HepG2 (cell line): ENCODE results near the gene COX6B1. TPM values are rescaled to one million over a fixed set of nuclear protein-coding genes. Genes with fewer than 3 reads are reported as not detected.
A peak's percentile ranks its signal among the peaks of the same experiment; 100 is the strongest.

ENCODE experiments used
- CREM ChIP-seq, 2 experiments: sonication (generic) in 1 of 2; formaldehyde crosslinking in 1 of 2; IDR thresholded peaks; 2 replicates each; pipeline versions ENCODE4 v1.4.0 to v1.6.1; 2016 to 2020; ENCODE audit warnings: antibody characterized with exemption in 1 of 2, mild to moderate bottlenecking in 1 of 2, missing genetic modification reagents in 1 of 2
- EP300 ChIP-seq, 3 experiments: sonication (generic) in 1 of 3; formaldehyde crosslinking in 1 of 3; IDR thresholded peaks; 2 replicates each; pipeline versions ENCODE4 v1.5.1 to v1.6.1; 2011 to 2020; ENCODE audit warnings: low read depth in 2 of 3, low read length in 2 of 3, borderline replicate concordance in 1 of 3, improper control_type of control experiment in 1 of 3, mild to moderate bottlenecking in 1 of 3, missing genetic modification reagents in 1 of 3, moderate library complexity in 1 of 3
- IKZF1 ChIP-seq: fragments of 450-650 bp; IDR thresholded peaks from 2 replicates; pipeline ENCODE4 v1.7.1; 2016
- KAT8 ChIP-seq: IDR thresholded peaks from 2 replicates; pipeline ENCODE4 v1.6.1; 2016; ENCODE audit warnings: missing genetic modification reagents, missing compliant biosample characterization
- MAZ ChIP-seq, 2 experiments: sonication (generic) in 1 of 2; formaldehyde crosslinking in 1 of 2; IDR thresholded peaks; 2 replicates each; pipeline versions ENCODE4 v1.5.0 to v1.6.1; 2012 to 2020; ENCODE audit warnings: low read depth in 2 of 2, mild to moderate bottlenecking in 2 of 2, borderline replicate concordance in 1 of 2, improper control_type of control experiment in 1 of 2, low read length in 1 of 2, missing genetic modification reagents in 1 of 2, moderate library complexity in 1 of 2
- RXRA ChIP-seq: sonication (generic); formaldehyde crosslinking; IDR thresholded peaks from 2 replicates; pipeline ENCODE4 v1.5.1; 2020; ENCODE audit warnings: missing genetic modification reagents
- ZC3H4 ChIP-seq: sonication (generic); formaldehyde crosslinking; IDR thresholded peaks from 2 replicates; pipeline ENCODE4 v1.4.0; 2020; ENCODE audit warnings: missing genetic modification reagents, borderline replicate concordance
- ZNF343 ChIP-seq: sonication (generic); formaldehyde crosslinking; IDR thresholded peaks from 2 replicates; pipeline ENCODE4 v1.4.0; 2020; ENCODE audit warnings: mild to moderate bottlenecking, missing genetic modification reagents
- ZNF629 ChIP-seq: sonication (generic); formaldehyde crosslinking; conservative IDR thresholded peaks from 2 replicates; pipeline ENCODE4 v1.5.0; 2020; ENCODE audit warnings: missing genetic modification reagents
- polyA plus RNA-seq, 8 experiments: library from polyadenylated mRNA; depleted of rRNA in 3 of 8; stranded (reverse) in 7 of 8; unstranded in 1 of 8; fragments of >200 nt; fragmentation: Illumina TruSeq in 4 of 8; extraction: Trizol in 4 of 8; gene quantifications; 2 replicates each; pipeline versions ENCODE4 v1.2.1 to v1.2.3, GENCODE V29; 2011 to 2016; ENCODE audit warnings: low read depth in 4 of 8, missing spikeins in 1 of 8, mixed read lengths in 1 of 8; ENCODE audit not compliant: insufficient read depth in 1 of 8
- total RNA-seq, 5 experiments: library from RNA; depleted of rRNA; stranded (reverse); fragments of >200 nt; fragmentation: Illumina TruSeq; extraction: Trizol; gene quantifications; 2 replicates each; pipeline ENCODE4 v1.2.3, GENCODE V29; 2016; ENCODE audit warnings: low read depth in 1 of 5
- TF ChIP-seq, protein P1 (sequence below): sonication (generic); formaldehyde crosslinking; IDR thresholded peaks from 2 replicates; pipeline ENCODE4 v1.4.0; 2020; ENCODE audit warnings: mild to moderate bottlenecking, missing genetic modification reagents
- TF ChIP-seq, protein P2 (sequence below): sonication (generic); formaldehyde crosslinking; IDR thresholded peaks from 2 replicates; pipeline ENCODE4 v1.5.0; 2020; ENCODE audit warnings: missing genetic modification reagents
- TF ChIP-seq, protein P3 (sequence below): sonication (generic); formaldehyde crosslinking; IDR thresholded peaks from 2 replicates; pipeline ENCODE4 v1.5.0; 2020; ENCODE audit warnings: missing genetic modification reagents
- TF ChIP-seq, protein P4 (sequence below): sonication (generic); formaldehyde crosslinking; IDR thresholded peaks from 2 replicates; pipeline ENCODE4 v1.5.1; 2020; ENCODE audit warnings: mild to moderate bottlenecking, missing genetic modification reagents, borderline replicate concordance

Gene COX6B1
- total and polyA plus RNA-seq, 2 of the 13 experiments (the other 11 are each of a cell fraction or from before 2014, with no cell fraction given) = 481 to 487 TPM

DNA sequence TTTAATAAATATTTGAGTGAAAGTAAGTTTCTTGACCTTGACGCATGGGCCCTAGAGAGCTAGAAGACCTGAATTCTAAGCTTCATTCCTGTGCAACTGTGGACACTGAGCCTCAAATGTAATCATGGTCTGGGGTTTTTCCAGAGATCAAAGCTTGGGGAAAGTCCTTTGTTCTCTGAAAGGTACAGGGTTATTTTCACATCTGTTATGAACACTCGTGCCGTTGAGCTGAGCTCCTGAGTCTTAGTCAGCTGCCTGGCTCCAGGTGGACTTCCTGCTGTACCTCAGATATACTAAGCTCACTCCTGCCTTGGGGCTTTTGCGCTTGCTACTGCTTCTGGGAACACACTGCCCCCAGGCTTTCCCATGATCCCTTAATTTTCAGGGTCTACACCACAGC lies 48.7 kb downstream of the COX6B1 start (continued):
- TF ChIP-seq, protein P1, sequence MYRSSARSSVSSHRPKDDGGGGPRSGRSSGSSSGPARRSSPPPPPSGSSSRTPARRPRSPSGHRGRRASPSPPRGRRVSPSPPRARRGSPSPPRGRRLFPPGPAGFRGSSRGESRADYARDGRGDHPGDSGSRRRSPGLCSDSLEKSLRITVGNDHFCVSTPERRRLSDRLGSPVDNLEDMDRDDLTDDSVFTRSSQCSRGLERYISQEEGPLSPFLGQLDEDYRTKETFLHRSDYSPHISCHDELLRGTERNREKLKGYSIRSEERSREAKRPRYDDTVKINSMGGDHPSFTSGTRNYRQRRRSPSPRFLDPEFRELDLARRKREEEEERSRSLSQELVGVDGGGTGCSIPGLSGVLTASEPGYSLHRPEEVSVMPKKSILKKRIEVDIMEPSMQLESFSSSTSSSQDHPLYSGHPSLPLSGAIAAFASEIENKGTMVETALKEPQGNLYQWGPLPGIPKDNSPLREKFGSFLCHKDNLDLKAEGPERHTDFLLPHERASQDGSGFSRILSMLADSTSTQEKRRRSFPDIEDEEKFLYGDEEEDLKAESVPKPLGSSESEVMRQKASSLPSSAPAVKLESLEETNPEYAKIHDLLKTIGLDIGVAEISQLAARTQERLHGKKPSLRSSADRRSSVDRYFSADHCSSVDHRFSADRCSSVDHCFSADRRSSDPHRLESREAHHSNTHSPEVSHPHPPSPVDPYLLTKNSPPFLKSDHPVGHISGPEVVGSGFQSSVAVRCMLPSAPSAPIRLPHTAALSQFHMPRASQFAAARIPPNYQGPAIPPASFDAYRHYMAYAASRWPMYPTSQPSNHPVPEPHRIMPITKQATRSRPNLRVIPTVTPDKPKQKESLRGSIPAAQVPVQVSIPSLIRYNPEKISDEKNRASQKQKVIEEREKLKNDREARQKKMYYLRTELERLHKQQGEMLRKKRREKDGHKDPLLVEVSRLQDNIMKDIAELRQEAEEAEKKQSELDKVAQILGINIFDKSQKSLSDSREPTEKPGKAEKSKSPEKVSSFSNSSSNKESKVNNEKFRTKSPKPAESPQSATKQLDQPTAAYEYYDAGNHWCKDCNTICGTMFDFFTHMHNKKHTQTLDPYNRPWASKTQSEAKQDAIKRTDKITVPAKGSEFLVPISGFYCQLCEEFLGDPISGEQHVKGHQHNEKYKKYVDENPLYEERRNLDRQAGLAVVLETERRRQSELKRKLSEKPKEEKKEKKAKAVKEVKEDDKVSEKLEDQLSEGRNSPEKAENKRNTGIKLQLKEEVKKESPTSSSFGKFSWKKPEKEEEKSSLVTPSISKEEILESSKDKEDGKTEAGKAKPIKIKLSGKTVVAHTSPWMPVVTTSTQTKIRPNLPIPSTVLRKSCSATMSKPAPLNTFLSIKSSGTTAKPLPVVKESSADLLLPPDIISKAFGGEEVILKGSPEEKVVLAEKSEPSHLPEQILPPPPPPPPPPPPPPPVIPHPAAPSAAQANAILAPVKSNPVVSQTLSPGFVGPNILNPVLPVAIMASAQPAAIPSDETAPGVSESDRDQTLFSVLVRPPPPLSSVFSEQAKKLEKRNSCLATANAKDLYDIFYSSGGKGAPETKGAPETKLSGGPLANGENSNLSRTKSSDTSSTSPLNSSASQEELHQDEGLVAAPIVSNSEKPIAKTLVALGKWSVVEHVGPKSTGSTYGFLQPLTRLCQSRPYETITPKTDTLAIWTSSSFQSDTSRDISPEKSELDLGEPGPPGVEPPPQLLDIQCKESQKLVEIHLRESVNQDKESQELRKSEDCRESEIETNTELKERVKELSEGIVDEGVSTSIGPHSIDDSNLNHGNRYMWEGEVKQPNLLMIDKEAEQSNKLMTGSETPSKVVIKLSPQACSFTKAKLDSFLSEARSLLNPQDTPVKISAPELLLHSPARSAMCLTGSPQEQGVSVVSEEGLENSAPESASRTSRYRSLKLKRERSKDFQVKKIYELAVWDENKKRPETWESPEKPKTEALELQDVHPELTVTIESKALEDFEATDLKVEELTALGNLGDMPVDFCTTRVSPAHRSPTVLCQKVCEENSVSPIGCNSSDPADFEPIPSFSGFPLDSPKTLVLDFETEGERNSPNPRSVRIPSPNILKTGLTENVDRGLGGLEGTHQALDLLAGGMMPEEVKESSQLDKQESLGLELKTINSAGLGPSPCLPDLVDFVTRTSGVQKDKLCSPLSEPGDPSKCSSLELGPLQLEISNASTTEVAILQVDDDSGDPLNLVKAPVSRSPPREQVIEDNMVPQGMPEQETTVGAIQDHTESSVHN = no peak
- TF ChIP-seq MAZ (IDR thresholded peaks at IDR 0.05; ENCODE audit: borderline replicate concordance, low read depth, low read length) = no peak
- TF ChIP-seq MAZ (CRISPR knock-in tag; IDR thresholded peaks at IDR 0.05; ENCODE audit: low read depth) = no peak
- TF ChIP-seq RXRA = no peak
- TF ChIP-seq KAT8 (CRISPR knock-in tag) = no peak
- no peak for TF ChIP-seq ZNF343
- no peak for TF ChIP-seq ZNF629 (CRISPR knock-in tag)
- TF ChIP-seq ZC3H4 = no peak
- TF ChIP-seq EP300 (IDR thresholded peaks at IDR 0.05; ENCODE audit: low read depth in 2 of 2, low read length in 2 of 2) = peak in 1 of 2 experiments; percentile 49; a peak in 2 of 4 replicates
- no peak for TF ChIP-seq EP300 (CRISPR knock-in tag; IDR thresholded peaks at IDR 0.05; ENCODE audit: borderline replicate concordance)
- TF ChIP-seq IKZF1 = no peak
- TF ChIP-seq, protein P2, sequence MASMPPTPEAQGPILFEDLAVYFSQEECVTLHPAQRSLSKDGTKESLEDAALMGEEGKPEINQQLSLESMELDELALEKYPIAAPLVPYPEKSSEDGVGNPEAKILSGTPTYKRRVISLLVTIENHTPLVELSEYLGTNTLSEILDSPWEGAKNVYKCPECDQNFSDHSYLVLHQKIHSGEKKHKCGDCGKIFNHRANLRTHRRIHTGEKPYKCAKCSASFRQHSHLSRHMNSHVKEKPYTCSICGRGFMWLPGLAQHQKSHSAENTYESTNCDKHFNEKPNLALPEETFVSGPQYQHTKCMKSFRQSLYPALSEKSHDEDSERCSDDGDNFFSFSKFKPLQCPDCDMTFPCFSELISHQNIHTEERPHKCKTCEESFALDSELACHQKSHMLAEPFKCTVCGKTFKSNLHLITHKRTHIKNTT (CRISPR knock-in tag) = no peak
- no peak; the same call in 1 of the 2 replicates for TF ChIP-seq CREM (IDR thresholded peaks at IDR 0.05)
- TF ChIP-seq CREM (CRISPR knock-in tag; IDR thresholded peaks at IDR 0.05) = no peak
- TF ChIP-seq, protein P3, sequence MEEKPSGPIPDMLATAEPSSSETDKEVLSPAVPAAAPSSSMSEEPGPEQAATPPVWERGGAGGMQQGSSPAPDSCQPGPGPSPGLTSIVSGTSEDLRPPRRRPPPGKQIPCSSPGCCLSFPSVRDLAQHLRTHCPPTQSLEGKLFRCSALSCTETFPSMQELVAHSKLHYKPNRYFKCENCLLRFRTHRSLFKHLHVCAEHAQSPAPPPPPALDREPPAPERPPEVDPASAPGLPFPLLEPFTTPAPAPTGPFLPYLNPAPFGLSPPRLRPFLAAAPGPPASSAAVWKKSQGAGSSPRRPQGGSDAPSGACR (CRISPR knock-in tag) = 0 out of 2 replicates have a peak, but pooled peaks have one; percentile 42
- TF ChIP-seq, protein P4, sequence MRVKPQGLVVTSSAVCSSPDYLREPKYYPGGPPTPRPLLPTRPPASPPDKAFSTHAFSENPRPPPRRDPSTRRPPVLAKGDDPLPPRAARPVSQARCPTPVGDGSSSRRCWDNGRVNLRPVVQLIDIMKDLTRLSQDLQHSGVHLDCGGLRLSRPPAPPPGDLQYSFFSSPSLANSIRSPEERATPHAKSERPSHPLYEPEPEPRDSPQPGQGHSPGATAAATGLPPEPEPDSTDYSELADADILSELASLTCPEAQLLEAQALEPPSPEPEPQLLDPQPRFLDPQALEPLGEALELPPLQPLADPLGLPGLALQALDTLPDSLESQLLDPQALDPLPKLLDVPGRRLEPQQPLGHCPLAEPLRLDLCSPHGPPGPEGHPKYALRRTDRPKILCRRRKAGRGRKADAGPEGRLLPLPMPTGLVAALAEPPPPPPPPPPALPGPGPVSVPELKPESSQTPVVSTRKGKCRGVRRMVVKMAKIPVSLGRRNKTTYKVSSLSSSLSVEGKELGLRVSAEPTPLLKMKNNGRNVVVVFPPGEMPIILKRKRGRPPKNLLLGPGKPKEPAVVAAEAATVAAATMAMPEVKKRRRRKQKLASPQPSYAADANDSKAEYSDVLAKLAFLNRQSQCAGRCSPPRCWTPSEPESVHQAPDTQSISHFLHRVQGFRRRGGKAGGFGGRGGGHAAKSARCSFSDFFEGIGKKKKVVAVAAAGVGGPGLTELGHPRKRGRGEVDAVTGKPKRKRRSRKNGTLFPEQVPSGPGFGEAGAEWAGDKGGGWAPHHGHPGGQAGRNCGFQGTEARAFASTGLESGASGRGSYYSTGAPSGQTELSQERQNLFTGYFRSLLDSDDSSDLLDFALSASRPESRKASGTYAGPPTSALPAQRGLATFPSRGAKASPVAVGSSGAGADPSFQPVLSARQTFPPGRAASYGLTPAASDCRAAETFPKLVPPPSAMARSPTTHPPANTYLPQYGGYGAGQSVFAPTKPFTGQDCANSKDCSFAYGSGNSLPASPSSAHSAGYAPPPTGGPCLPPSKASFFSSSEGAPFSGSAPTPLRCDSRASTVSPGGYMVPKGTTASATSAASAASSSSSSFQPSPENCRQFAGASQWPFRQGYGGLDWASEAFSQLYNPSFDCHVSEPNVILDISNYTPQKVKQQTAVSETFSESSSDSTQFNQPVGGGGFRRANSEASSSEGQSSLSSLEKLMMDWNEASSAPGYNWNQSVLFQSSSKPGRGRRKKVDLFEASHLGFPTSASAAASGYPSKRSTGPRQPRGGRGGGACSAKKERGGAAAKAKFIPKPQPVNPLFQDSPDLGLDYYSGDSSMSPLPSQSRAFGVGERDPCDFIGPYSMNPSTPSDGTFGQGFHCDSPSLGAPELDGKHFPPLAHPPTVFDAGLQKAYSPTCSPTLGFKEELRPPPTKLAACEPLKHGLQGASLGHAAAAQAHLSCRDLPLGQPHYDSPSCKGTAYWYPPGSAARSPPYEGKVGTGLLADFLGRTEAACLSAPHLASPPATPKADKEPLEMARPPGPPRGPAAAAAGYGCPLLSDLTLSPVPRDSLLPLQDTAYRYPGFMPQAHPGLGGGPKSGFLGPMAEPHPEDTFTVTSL = no peak
